ENCODE results near the gene RBFA.
A peak's percentile ranks its signal among the peaks of the same experiment; 100 is the strongest.
"Not testable (repeated sequence)": the region's sequence is repeated elsewhere in the genome, so short reads cannot be mapped to it uniquely, and the experiment has no call there.

RBFA gene

GRCh38 chr18:80034068-80034851, at the start of gene RBFA:
Gene RBFA (plus strand): TSS chr18:80034434. CDS start chr18:80034496, 62 bp downstream.
- Histone ChIP-seq H3K4me1 (ENCODE audit: insufficient read depth, low read length) (peaks cover 18% of the 10 kb centered on the region), H3K27me3 (ENCODE audit: insufficient read depth, low read length) (no peaks in the 10 kb centered on the region), H3K4me3 (ENCODE audit: low read length) (peak within 1 kb of the TSS; percentile 99), H2AFZ (ENCODE audit: low read depth, low read length) (peak within 1 kb of the TSS; percentile 85), H3K36me3 (ENCODE audit: insufficient read depth, low read length) (peaks cover 15% of the 10 kb centered on the region), H3K9me3 (ENCODE audit: low read length) (peaks cover 2% of the 10 kb centered on the region)

- Histone ChIP-seq H3K27me3 (ENCODE audit: insufficient read depth, low read length) (no peaks in the 10 kb centered on the region), H3K9me3 (ENCODE audit: low read length) (peaks cover 1% of the 10 kb centered on the region), H2AFZ (ENCODE audit: low read depth, low read length) (no peak overlapping the region), H3K4me3 (ENCODE audit: low read length) (no peak overlapping the region), H3K4me1 (ENCODE audit: insufficient read depth, low read length) (peaks cover 14% of the 10 kb centered on the region), H3K36me3 (ENCODE audit: insufficient read depth, low read length) (peaks cover 19% of the 10 kb centered on the region)
These were observed 49.1 kb upstream of the RBFA start for GRCh38 chr18:79985172-79985571.

- no peaks in the 10 kb centered on the region for H3K27me3 ChIP-seq (ENCODE audit: insufficient read depth, low read length)
- H3K36me3 ChIP-seq (ENCODE audit: insufficient read depth, low read length), result peaks cover 19% of the 10 kb centered on the region
- H3K4me3 ChIP-seq (ENCODE audit: low read length), result peak overlapping the region; percentile 98
- peaks cover 1% of the 10 kb centered on the region for H3K9me3 ChIP-seq (ENCODE audit: low read length)
- no peak overlapping the region for H2AFZ ChIP-seq (ENCODE audit: low read depth, low read length)
- peaks cover 14% of the 10 kb centered on the region for H3K4me1 ChIP-seq (ENCODE audit: insufficient read depth, low read length)
These were observed 47.5 kb upstream of the RBFA start for GRCh38 chr18:79986726-79987125.

GRCh38 chr18:79987566-79987965, 46.7 kb upstream of the RBFA start:
- H3K4me1 ChIP-seq (ENCODE audit: insufficient read depth, low read length), result peaks cover 14% of the 10 kb centered on the region
- H2AFZ ChIP-seq (ENCODE audit: low read depth, low read length), result peak overlapping the region; percentile 83
- no peaks in the 10 kb centered on the region for H3K27me3 ChIP-seq (ENCODE audit: insufficient read depth, low read length)
- peaks cover 1% of the 10 kb centered on the region for H3K9me3 ChIP-seq (ENCODE audit: low read length)
- H3K4me3 ChIP-seq (ENCODE audit: low read length), result peak overlapping the region; percentile 98
- peaks cover 19% of the 10 kb centered on the region for H3K36me3 ChIP-seq (ENCODE audit: insufficient read depth, low read length)

GRCh38 chr18:79988071-79988450, 46.2 kb upstream of the RBFA start:
- peaks cover 1% of the 10 kb centered on the region for H3K9me3 ChIP-seq (ENCODE audit: low read length)
- H3K36me3 ChIP-seq (ENCODE audit: insufficient read depth, low read length), result peaks cover 19% of the 10 kb centered on the region
- H3K4me3 ChIP-seq (ENCODE audit: low read length), result peak overlapping the region; percentile 98
- H2AFZ ChIP-seq (ENCODE audit: low read depth, low read length), result peak overlapping the region; percentile 83
- no peaks in the 10 kb centered on the region for H3K27me3 ChIP-seq (ENCODE audit: insufficient read depth, low read length)
- peaks cover 14% of the 10 kb centered on the region for H3K4me1 ChIP-seq (ENCODE audit: insufficient read depth, low read length)

- Histone ChIP-seq H3K36me3 (ENCODE audit: insufficient read depth, low read length) (peaks cover 19% of the 10 kb centered on the region), H3K9me3 (ENCODE audit: low read length) (peaks cover 1% of the 10 kb centered on the region), H2AFZ (ENCODE audit: low read depth, low read length) (peak within 1 kb of the TSS; percentile 83)
These were observed 45.6 kb upstream of the RBFA start, which contains the start of gene TXNL4A for GRCh38 chr18:79988451-79989194. Gene TXNL4A (minus strand): TSS chr18:79988563. CDS start chr18:79988392, 171 bp downstream.

GRCh38 chr18:79989195-79989497, 45.1 kb upstream of the RBFA start:
- Histone ChIP-seq H3K27me3 (ENCODE audit: insufficient read depth, low read length) (no peaks in the 10 kb centered on the region), H3K4me1 (ENCODE audit: insufficient read depth, low read length) (peaks cover 14% of the 10 kb centered on the region), H2AFZ (ENCODE audit: low read depth, low read length) (peak overlapping the region; percentile 83), H3K9me3 (ENCODE audit: low read length) (peaks cover 1% of the 10 kb centered on the region), H3K36me3 (ENCODE audit: insufficient read depth, low read length) (peaks cover 17% of the 10 kb centered on the region), H3K4me3 (ENCODE audit: low read length) (peak overlapping the region; percentile 98)

More at GRCh38 chr18:79988451-79989194, 45.6 kb upstream of the RBFA start, which contains the start of gene TXNL4A:
- Histone ChIP-seq H3K27me3 (ENCODE audit: insufficient read depth, low read length) (no peaks in the 10 kb centered on the region), H3K4me1 (ENCODE audit: insufficient read depth, low read length) (peaks cover 14% of the 10 kb centered on the region), H3K4me3 (ENCODE audit: low read length) (peak within 1 kb of the TSS; percentile 98)

GRCh38 chr18:79991494-79991893, 42.7 kb upstream of the RBFA start:
- no peaks in the 10 kb centered on the region for H3K9me3 ChIP-seq (ENCODE audit: low read length)
- H3K27me3 ChIP-seq (ENCODE audit: insufficient read depth, low read length), result no peaks in the 10 kb centered on the region
- H2AFZ ChIP-seq (ENCODE audit: low read depth, low read length), result no peak overlapping the region
- no peak overlapping the region for H3K4me3 ChIP-seq (ENCODE audit: low read length)
- peaks cover 12% of the 10 kb centered on the region for H3K4me1 ChIP-seq (ENCODE audit: insufficient read depth, low read length)
- H3K36me3 ChIP-seq (ENCODE audit: insufficient read depth, low read length), result no peaks in the 10 kb centered on the region

- not testable (repeated sequence) for H3K27me3 ChIP-seq (ENCODE audit: insufficient read depth, low read length); H3K36me3 ChIP-seq (ENCODE audit: insufficient read depth, low read length); H3K9me3 ChIP-seq (ENCODE audit: low read length); H3K4me1 ChIP-seq (ENCODE audit: insufficient read depth, low read length); H3K4me3 ChIP-seq (ENCODE audit: low read length); H2AFZ ChIP-seq (ENCODE audit: low read depth, low read length)
These were observed 34.5 kb upstream of the RBFA start for GRCh38 chr18:79999701-80000100.

- H3K9me3 ChIP-seq (ENCODE audit: low read length), result peaks cover 8% of the 10 kb centered on the region
- H3K36me3 ChIP-seq (ENCODE audit: insufficient read depth, low read length), result no peaks in the 10 kb centered on the region
- H3K27me3 ChIP-seq (ENCODE audit: insufficient read depth, low read length), result no peaks in the 10 kb centered on the region
These were observed 33.4 kb upstream of the RBFA start for GRCh38 chr18:80000877-80001276.

GRCh38 chr18:80002468-80002867, 31.8 kb upstream of the RBFA start:
- H3K9me3 ChIP-seq (ENCODE audit: low read length), result peaks cover 8% of the 10 kb centered on the region
- H3K4me1 ChIP-seq (ENCODE audit: insufficient read depth, low read length), result peaks cover 4% of the 10 kb centered on the region
- no peak overlapping the region for H2AFZ ChIP-seq (ENCODE audit: low read depth, low read length)
- no peaks in the 10 kb centered on the region for H3K36me3 ChIP-seq (ENCODE audit: insufficient read depth, low read length)
- no peaks in the 10 kb centered on the region for H3K27me3 ChIP-seq (ENCODE audit: insufficient read depth, low read length)
- no peak overlapping the region for H3K4me3 ChIP-seq (ENCODE audit: low read length)

More at GRCh38 chr18:80000877-80001276, 33.4 kb upstream of the RBFA start:
- Histone ChIP-seq H2AFZ (ENCODE audit: low read depth, low read length) (no peak overlapping the region), H3K4me3 (ENCODE audit: low read length) (no peak overlapping the region), H3K4me1 (ENCODE audit: insufficient read depth, low read length) (no peaks in the 10 kb centered on the region)

GRCh38 chr18:80004600-80005342, 29.5 kb upstream of the RBFA start:
- peaks cover 17% of the 10 kb centered on the region for H3K9me3 ChIP-seq (ENCODE audit: low read length)
- no peaks in the 10 kb centered on the region for H3K27me3 ChIP-seq (ENCODE audit: insufficient read depth, low read length)
- peaks cover 4% of the 10 kb centered on the region for H3K4me1 ChIP-seq (ENCODE audit: insufficient read depth, low read length)
- no peaks in the 10 kb centered on the region for H3K36me3 ChIP-seq (ENCODE audit: insufficient read depth, low read length)
- no peak overlapping the region for H3K4me3 ChIP-seq (ENCODE audit: low read length)
- no peak overlapping the region for H2AFZ ChIP-seq (ENCODE audit: low read depth, low read length)

- Histone ChIP-seq H3K36me3 (ENCODE audit: insufficient read depth, low read length) (no peaks in the 10 kb centered on the region), H3K9me3 (ENCODE audit: low read length) (peaks cover 20% of the 10 kb centered on the region), H3K4me3 (ENCODE audit: low read length) (no peak overlapping the region), H2AFZ (ENCODE audit: low read depth, low read length) (no peak overlapping the region), H3K4me1 (ENCODE audit: insufficient read depth, low read length) (peaks cover 4% of the 10 kb centered on the region), H3K27me3 (ENCODE audit: insufficient read depth, low read length) (no peaks in the 10 kb centered on the region)
These were observed 27.5 kb upstream of the RBFA start for GRCh38 chr18:80006724-80007123.
